HG03066 (cell line): ENCODE measurements around the gene PCTP.

Source experiments
- ATAC-seq: cut with Tn5 transposase; IDR thresholded peaks from one replicate; pipeline ENCODE4 v1.9.1; 2021; ENCODE audit warnings: low read depth; ENCODE audit not compliant: unreplicated experiment

Gene PCTP

DNA sequence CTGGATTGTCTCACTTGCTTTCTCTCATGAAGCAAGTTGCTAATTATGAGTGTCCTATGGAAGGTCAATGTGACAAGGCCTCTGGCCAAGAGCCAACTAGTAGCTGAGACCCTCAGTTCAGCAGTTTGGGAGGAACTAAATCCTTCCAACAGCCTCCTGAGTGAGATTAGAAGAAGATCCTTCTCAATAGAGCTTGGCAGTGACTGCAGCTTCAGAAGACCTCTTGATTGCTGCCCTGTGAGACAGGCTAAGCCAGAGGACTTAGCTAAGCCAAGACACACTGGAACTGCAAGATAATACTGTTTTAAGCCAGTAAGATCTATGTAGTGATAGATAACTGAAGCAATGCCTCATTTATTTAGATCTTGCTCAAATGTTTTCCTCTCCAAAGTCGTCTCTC lies 34.3 kb downstream of the PCTP start:
- no peak for ATAC-seq

DNA sequence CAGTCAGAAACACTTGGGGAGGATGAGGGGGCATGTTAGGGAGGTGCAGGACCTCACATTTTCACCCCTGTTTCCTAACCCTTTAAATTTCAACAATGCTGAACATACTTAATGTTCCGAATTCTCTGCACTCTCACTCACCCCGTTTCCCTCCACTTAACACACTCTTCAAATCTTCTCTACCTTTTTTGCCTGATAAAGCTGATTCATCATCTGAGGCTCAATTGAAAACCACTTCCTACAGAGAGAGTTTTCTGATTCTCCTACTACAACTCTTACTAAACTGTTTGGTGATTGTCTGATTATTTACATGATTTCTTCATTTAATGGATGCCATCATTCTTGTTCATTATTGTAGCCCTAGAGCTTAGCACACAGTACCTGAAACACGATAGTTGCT lies 42.4 kb downstream of the PCTP start:
- no peak for ATAC-seq

DNA sequence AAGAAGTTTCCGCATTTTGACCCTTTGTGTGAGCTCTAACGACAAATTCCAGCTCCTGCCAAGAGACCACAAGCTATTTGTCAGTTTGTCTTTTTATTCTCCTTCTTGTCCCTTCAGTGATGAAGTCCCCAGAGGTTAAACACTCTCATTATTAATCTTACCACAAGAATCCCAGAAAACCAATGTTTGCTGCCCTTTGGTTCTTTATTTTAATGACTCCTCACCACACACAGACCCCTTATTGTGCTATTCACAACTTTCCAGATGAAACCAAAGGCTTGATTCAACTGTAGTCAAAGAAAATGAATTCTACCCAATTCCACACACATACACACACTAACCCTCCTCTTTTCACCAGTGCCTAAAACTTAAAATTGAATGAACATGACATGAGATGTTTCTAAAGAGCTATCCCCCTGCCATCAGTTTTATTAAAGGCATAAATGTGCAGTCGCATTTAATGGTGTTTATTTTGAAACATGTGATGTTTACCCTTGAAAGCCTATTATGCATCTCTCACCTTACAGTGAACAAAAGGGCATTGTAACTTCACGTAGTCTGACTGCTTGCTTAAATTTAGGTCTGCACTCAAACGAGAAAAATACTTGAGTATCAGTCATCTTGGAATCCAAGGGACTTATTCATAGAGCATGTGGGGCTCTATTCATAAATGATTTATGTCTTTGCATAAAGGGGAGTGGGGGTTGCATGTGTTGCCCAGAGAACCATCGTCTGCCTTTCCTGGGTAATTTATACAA lies 44.1 kb downstream of the PCTP start:
- no peak for ATAC-seq

DNA sequence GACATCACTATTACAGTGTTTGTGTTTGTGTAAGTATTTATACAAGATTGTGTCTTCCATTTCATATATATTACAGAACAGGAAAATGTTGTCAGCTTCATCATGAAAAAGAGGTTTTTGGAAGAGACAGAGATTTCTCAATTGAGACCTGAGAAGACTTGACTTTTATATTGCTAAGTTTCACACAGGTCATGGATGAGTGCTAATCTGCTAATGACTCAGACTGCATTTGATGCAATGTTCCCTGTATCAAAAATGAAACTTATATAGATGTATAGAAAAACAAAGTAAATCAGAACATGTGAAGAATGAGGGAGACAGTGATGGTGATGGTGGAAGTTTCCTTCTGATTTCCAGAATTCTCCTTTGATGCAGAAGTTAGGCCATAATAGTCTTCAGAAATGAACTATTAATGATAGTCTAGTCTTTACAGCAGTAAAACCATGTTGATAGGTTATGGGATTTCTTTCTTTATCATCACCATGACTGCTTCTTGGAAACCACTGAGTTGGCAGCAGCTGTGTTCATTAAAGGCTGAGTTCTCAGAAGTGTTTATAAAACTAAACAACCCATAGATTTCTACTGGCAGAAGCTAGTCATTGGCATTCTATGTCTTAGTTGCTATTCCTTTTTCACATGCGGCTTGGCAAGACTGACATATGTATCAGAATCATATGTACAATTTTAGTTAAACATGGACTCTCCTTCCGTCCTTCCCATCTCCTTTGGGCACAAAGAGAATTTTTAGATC lies 56.1 kb downstream of the PCTP start:
- no peak for ATAC-seq

DNA sequence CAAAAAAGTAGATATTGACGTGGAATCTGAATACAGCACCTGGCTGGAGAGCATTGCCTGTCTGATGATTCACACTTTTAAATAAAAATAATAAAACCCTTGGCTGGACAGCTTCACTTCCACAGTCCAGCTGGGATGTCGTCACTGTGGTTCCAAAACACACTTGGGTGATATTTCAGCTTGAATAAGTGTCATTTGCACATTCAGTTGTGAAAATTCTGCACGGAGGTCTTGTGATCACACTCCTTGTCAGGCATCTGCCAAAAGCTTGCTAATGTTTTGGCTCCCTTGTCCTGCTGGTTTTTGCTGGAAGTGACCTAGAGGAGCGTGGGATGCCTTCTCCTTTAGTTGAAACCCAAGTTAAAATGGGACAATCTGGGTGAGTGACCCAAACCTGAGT lies 60.7 kb downstream of the PCTP start:
- ATAC-seq, result no peak

DNA sequence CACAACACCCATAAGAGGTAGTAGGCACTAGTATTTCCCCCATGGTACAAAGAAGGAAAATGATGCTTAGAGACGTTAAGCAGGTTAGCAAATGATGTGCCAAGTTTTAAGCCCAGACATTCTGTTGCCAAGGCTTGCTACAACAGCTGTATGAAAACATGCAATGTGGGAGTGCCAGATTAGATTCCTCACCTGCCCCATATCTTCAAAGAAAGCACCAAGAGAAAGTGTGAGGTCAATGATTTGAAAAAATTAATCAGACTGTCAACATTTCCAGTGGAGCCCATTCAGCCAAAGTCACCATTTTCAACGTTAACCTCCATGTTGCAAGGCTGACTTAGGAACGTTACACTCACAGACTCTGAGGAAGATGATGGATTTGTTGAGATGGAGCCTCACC lies 61.5 kb downstream of the PCTP start:
- ATAC-seq, result no peak

DNA sequence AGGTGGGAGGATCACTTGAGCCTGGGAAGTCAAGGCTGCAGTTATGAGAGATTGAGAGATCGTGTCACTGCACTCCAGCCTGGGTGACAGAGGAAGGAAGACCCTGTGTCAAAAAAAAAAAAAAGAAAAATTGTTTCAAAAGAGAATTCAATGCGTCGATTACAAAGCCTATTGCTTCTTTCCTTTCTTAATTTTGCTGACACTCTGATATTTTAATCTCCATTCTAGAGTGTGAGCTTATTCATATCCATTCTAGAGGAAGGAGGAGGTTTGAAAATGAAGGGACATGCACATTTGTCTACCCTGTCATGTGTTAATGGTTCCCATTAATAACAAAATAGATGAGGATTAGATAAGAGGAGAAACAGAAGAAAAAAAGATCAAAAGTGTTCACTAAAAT lies 63.1 kb downstream of the PCTP start:
- ATAC-seq, result no peak

DNA sequence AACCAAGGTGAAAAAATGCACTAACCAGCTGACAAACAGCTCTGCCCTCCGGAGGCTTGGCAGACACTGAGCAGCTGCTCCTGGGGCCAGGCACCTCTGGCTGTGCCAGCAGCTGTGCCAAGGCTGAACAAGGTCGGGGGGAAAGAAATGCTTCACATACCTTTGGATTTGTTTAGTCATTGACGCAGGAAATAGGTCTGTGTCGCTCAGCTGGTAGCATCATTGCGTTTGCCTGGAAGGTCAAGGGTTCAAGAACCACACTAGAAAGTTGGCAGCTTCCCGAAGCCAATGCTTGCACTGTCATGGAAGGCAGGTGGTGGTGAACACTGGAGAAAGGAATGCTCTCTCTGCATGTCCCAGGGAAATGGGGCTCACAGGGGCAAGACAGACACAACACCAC lies 63.5 kb downstream of the PCTP start:
- ATAC-seq, result no peak

DNA sequence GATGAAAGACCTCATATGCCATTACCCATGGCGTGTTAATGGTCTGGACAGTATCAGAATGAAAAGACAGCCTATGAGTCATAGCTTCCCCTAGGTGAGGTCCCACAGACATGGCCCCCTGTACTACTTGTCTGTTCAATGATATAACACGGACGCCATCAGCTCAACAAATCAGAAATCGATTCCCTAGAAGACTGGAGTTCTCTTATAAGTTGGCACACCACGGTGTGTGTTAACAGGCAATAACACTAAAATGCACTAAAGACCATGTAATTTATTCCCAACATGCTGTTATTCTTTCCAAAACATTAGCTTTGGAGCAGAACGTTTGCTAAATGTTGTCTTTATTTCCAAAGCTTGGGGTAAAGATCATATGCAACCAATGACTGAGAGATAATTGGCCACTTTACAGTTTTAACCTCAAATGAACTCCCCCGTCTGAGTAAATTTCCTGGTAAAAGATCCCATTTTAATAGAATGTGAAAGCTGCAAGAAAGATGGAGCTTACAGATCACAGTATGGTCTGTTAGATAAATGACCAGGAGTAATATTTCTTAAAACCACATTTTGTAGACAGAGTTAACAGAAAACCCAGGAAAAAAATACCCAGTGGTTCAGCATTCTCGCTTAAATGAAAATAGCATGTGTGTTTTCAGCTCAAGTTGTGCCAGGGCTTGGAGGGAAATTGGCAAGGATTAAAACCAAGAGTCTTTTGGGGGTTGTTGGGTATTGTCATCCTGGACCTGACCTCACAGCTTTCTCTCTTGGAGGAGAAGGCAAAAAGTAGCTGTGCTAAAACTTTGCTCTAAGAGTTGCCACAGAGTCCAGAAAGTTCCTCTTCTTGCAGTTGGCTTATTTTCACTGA lies 65.9 kb downstream of the PCTP start:
- no peak for ATAC-seq

DNA sequence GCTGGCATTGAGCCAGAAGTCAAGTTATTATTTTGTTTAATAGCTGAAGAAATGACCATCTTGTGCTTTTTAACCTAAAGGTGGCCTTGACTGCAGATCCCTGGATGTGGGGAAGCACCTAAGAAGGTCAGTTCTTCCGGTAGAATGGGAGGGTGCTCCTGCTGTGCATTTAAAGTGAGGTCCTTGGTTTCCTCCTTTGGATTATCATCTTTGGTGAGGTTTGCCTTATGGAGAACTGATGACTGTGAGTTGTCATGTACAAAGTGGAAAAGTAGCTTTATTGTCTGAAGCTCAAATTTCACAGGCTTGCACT lies 66.5 kb downstream of the PCTP start:
- ATAC-seq, result no peak

DNA sequence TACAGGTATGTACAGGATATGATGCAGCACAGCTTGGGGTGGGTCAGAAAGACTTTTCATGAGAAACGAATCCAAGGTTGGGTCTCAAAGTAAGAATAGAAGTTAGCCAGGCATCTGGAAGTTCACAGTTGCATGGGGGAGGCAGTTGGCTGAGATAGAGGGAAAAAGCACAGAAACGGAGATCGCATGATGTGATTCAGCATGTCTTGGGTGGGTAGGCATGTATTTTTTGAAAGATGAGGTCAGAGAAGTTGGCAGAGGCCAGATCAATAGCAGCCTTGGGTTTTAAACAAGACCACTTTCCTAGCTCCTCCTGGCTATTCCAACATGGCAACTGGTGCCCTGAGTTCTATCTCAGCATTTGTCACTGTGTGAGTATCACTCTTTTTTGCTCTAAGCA lies 67.2 kb downstream of the PCTP start:
- no peak for ATAC-seq

DNA sequence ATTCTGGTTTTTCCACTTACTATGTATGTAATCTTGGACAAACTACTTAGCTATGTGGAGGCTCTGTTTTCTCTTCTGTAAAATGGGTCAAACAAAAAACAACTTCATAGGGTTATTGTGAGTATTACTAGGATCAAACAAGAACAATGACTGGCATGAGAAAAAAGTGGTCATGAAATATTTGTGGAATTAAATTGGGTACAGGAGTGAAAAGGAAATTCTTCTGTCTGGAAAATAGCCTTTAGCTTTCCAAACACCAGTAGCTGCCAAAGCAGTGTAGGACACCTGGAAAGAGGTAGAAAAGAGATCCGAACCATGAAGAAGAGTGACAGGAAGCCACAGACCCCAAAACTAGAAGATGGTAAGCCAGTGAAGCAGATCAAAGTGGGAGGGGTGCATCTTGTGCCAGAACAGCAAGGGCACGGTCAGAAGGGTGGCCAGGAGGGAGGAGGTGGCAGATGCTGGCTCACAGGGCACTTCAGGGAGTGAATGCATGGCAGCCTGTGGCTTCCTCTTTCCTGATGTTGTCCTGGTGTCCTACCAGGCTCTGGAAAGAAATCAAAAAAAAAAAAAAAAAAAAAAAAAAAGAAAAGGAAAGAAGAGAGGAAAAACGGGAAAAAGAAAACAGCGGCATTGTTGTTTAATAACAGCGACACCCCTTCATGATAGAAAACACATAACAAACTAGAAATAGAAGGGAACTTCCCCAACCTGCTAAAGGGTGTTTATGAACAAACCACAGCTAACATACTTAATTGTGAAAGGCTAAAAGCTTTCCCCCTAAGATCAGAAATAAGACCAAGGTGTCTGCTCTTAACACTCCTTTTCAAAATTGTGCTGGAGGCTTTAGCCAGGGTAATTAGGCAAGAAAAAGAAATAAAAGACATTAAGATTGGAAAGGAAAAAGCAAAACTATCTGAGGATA lies 67.9 kb downstream of the PCTP start:
- ATAC-seq, result no peak

DNA sequence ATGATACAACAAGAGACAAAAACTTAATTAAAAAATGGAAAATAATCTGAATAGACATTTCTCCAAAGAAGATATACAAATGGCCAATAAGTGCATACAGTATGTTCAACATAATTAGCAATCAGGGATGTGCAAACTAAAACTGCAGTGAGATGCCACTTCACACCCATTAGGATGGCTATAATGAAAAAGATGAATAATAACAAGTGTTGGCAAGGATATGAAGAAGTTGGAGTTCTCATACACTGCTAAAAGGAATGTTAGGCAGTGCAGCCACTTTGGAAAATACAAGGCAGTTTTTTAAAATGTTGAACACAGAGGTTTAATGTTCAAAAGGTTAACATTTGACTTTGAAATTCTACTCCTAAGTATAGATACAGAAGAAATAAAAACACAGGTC lies 69.8 kb downstream of the PCTP start:
- ATAC-seq, result no peak

DNA sequence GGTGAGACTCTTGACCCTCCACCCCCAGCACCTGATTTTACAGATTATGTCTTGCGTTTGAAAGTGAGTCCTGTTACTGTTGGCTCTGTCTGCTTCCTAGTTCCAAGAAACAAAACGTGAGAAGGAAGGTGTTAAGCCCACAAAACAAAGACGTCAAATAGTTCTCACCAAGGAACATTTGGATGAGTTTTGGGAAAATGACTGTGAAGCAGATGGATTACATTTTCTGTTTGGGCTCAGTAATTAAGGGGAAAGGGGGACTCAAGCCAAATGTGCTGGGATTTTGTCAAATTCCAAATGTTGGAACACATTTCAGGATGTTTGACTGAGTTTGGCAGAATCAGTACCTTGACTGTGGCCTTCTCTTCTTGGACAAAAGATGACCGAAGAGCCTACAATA lies 71.2 kb downstream of the PCTP start:
- ATAC-seq, result no peak

DNA sequence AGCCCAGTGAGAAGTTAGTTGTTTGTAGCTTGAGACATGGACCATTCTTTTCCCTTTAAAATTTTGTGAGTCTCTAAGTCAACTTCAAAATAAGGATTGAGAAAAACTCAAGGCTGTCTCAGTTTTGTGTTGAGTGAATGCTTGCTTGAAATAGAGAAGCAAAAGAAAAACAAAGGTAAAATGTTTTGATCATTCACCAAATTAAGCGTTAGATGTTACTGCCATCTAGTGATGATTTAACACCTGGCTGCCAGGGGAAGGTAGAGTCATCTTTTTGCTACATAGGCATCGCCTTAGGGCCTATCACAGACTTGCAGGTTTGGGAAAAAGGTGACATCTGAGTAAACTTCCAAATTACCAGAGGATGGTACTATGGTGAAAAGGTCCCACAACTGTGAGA lies 74.4 kb downstream of the PCTP start:
- no peak for ATAC-seq
